ENCODE results near the gene AIRE.

Gene AIRE

GRCh38 chr21:44259082-44259705 is 26.5 kb upstream of the AIRE start:
- no peak for TF ChIP-seq CTCF (IDR thresholded peaks at IDR 0.05; ENCODE audit: low read depth, low read length)
- H3K4me3 ChIP-seq (ENCODE audit: low read depth, low read length): no peak overlapping the region

- no peak for TF ChIP-seq CTCF (IDR thresholded peaks at IDR 0.05; ENCODE audit: low read depth, low read length)
- no peak overlapping the region for H3K4me3 ChIP-seq (ENCODE audit: low read depth, low read length)
Measured at GRCh38 chr21:44260066-44260465, 25.6 kb upstream of the AIRE start.

GRCh38 chr21:44260791-44261631 is 24.7 kb upstream of the AIRE start:
- TF ChIP-seq CTCF (IDR thresholded peaks at IDR 0.05; ENCODE audit: low read depth, low read length): no peak
- no peak overlapping the region for H3K4me3 ChIP-seq (ENCODE audit: low read depth, low read length)

- no peak within 1 kb of the TSS for H3K4me3 ChIP-seq (ENCODE audit: low read depth, low read length)
- TF ChIP-seq CTCF (IDR thresholded peaks at IDR 0.05; ENCODE audit: low read depth, low read length): no peak
Measured at GRCh38 chr21:44261675-44262295, 23.9 kb upstream of the AIRE start, which contains the start of gene DNMT3L. Gene DNMT3L, minus strand, starts transcription at chr21:44261897. Its CDS starts 638 bp downstream, at chr21:44261259.

- no peak for TF ChIP-seq CTCF (IDR thresholded peaks at IDR 0.05; ENCODE audit: low read depth, low read length)
- no peak overlapping the region for H3K4me3 ChIP-seq (ENCODE audit: low read depth, low read length)
Measured at GRCh38 chr21:44262338-44263056, 23.2 kb upstream of the AIRE start.

GRCh38 chr21:44263221-44263760 is 22.4 kb upstream of the AIRE start:
- TF ChIP-seq CTCF (IDR thresholded peaks at IDR 0.05; ENCODE audit: low read depth, low read length): no peak
- H3K4me3 ChIP-seq (ENCODE audit: low read depth, low read length): no peak overlapping the region

Data from WI38 (cell line).